Prostate gland (tissue), 2 donors: Measurements from ENCODE around the gene ESYT2.

Experiments used
- CTCF ChIP-seq, 4 experiments: fragments of 200-600 bp in 2 of 4; fragments of 450-650 bp in 2 of 4; sonication (generic) in 2 of 4; IDR thresholded peaks; 1 replicate in 3 of 4; 2 replicates in 1 of 4; pipeline ENCODE4 v1.5.1; 2016 to 2019; ENCODE audit warnings: antibody characterized with exemption in 4 of 4, mild to moderate bottlenecking in 2 of 4, moderate library complexity in 2 of 4
- POLR2AphosphoS5 ChIP-seq: sonication (generic); formaldehyde crosslinking; IDR thresholded peaks from one replicate; pipeline ENCODE4 v1.6.1; 2017; ENCODE audit warnings: antibody characterized with exemption

- TF ChIP-seq CTCF (IDR thresholded peaks at IDR 0.05) (no peak), POLR2AphosphoS5 (no peak)
These were observed 96.7 kb downstream of the ESYT2 start for GRCh38 chr7:158732494-158733219.
